Embryonic facial prominence (tissue), 1 donor: ENCODE data around the gene TGFBR3L.

Experiments used
- DNase-seq: peaks from one replicate; pipeline ENCODE4 v3.0.0-alpha.2; 2016; ENCODE audit errors: extremely low spot score

Gene TGFBR3L

DNA sequence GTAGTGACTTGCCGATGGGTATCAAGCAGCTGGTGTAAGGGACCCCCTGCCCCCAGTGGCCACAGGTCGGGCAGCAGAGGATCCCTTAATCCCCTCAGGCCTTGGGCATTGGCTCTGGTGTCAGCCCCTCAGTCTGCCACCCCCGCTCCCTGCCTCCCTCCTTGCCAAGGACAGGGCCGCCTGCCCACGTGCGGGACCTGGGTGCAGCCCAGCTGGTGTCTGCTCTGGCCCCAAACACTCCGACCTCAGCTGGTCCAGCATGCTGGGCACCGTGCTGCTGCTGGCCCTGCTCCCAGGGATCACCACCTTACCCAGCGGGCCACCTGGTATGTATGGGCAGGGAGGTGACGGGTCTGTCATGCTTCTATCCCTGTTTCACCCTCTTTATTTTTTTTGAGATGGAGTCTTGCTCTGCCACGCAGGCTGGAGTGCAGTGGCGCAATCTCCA lies at the start of gene TGFBR3L:
TSS of gene TGFBR3L (plus strand) at position 233 of the 448 bp plus-strand sequence.
- no peak for DNase-seq

GRCh38 chr19:7865262-7865911 lies 49.2 kb upstream of the TGFBR3L start:
- DNase-seq, result no peak

GRCh38 chr19:7866399-7867091 lies 48.1 kb upstream of the TGFBR3L start:
- DNase-seq, result no peak

GRCh38 chr19:7867092-7867844 lies 47.4 kb upstream of the TGFBR3L start:
- DNase-seq, result no peak

- DNase-seq, result no peak
Measured at GRCh38 chr19:7868326-7868670, 46.3 kb upstream of the TGFBR3L start.

DNA sequence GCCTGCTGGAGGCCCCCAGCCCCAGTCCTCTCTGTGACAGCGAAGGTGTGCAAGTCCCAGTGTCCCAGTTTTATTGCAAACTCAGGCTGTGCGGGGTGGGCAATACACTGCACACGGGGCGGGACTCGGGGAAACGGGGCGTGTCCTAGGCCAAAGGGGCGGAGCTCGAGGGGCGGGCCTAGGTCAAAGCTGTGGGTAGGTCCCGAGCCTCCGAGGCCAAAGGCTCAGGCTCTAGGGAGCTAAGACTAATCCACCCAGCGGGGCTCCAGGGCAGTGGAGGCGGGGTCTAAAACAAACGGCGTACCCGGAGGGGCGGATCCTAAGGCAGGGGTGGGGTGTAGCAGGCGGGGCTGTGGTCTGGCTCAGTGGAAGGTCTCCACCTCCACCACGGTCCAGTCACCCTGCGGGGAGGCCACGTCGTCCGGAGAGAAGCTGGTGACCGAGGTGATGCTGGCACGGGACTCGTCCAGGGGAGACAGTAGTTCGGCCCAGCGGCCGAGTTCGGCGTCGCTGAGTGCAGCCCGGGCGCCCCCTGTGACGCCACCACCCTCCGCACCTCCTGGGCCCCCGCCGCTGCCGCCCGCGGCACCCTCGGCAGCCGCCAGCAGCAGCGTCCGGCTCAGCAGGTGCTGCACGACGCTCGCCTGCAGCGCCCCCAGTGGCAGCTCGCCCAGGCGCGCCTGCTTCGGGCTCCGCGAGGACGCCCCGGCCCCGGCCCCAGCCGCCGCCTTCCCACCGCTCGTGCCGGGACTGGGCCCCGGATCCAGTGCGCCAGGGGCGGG lies 45.8 kb upstream of the TGFBR3L start:
- no peak for DNase-seq

DNA sequence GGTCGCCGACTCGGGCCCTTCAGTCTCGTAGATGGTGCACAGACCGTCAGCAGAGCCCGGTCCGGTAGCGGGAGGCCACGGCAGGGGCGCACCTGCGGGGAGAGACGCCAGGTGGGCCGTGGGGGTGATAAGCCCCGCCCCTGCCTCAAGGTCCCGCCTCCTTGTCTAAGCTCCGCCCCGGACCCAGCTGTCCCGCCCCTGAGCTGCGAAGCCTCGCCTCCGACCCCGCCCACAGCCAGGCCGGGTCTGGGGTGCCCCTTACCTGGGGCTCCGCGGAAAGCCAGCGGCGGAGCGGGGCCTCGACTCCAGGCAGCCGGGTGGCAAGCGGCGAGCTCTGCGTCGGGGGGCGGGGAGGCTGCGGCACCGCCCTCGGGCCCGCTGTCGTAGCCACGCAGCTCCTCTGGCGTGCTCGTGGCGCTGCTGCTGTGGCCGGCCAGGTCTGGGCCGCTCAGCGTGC lies 45.1 kb upstream of the TGFBR3L start:
- DNase-seq, result no peak

DNA sequence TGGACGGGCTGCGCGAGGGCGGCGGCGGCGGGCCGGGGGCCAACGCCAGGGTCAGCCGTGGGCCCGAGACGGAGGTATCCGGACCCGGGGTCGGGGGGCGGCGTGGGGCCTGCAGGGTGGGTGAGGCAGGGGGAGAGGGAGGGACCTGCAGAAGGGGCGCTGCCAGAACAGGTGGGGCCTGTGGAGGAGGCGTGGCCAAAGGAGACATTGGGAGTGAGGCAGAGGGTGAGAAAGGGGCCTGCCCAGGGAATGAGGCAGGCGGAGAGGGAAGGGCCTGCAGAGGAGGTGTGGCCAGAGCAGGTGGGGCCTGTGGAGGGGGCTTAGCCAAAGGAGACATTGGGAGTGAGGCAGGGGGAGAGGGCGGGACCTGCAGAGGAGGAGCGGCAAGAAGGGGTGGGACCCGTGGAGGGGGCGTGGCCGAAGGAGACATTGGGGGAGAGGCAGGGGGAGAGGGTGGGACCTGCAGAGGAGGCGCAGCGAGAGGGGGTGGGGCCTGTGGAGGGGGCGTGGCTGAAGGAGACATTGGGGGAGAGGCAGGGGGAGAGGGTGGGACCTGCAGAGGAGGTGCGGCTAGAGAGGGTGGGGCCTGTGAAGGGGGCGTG lies 44.6 kb upstream of the TGFBR3L start:
- no peak for DNase-seq

- DNase-seq, result no peak
Measured at GRCh38 chr19:7870571-7871436, 43.8 kb upstream of the TGFBR3L start.

GRCh38 chr19:7871437-7872305 lies 43.0 kb upstream of the TGFBR3L start:
- peak; percentile 60 for DNase-seq

GRCh38 chr19:7872306-7873204 lies 42.1 kb upstream of the TGFBR3L start:
- no peak for DNase-seq

GRCh38 chr19:7873304-7874075 lies 41.1 kb upstream of the TGFBR3L start:
- DNase-seq, result no peak

DNA sequence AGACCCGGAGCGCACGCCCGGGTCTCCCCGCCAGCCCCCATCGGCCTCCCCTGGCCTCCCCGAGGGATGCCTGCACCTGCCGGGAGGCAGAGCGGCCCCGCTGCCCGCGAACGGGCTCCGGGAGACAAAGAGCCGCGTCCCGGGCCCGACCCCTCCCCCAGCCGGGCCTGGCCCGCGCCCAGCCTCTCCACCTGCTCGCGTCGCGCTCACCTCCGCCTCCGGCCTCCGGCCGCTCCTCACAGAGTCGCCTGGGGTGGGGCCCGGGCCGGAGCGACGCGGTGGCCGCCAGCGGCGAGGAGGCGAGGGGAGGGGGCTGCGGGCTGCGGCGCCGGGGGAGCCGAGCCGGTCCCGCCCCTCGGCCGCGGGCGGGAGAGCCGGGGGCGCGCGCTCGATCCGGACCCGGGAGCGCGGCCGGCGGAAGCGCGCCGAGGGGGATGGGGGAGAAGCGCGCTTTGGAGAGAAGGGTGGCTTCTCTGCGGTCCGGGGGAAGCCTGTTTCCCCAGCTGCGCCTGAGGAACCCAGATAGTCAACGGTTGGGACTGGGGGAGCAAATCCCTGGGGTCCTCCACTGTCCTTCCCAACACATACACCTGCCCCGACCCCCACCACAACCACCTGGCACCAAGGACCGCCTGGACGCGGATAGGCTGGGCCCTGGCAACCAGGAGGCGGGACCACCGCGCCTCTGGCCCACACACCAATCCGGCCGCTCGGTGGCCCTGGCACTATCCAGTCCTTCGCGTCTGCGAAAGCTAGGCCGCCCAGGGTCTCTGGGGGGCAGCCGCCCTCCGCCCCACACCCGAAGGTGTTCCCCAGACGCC lies 40.3 kb upstream of the TGFBR3L start, which contains the start of gene PRR36:
TSS of gene PRR36 (minus strand) at position 315 of the 821 bp plus-strand sequence. CDS start 701 bp downstream, outside the sequence.
- no peak for DNase-seq

DNA sequence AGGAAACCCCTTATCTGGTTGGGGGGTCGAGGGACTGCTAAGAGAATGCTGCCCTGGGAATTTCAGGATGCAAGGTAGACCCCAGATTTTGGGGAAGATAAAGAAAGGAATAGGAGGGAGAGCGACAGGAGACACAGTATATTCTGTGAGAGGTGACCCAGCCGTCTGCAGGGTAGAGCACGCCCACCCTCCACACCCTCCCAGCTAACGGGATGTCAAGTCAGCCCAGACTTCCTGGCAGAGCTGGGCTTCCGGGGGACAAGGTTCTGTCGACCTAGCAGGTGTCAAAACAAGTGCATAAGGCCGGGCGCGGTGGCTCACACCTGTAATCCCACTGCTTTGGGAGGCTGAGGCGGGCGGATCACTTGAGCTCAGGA lies 39.7 kb upstream of the TGFBR3L start:
- DNase-seq, result no peak

DNA sequence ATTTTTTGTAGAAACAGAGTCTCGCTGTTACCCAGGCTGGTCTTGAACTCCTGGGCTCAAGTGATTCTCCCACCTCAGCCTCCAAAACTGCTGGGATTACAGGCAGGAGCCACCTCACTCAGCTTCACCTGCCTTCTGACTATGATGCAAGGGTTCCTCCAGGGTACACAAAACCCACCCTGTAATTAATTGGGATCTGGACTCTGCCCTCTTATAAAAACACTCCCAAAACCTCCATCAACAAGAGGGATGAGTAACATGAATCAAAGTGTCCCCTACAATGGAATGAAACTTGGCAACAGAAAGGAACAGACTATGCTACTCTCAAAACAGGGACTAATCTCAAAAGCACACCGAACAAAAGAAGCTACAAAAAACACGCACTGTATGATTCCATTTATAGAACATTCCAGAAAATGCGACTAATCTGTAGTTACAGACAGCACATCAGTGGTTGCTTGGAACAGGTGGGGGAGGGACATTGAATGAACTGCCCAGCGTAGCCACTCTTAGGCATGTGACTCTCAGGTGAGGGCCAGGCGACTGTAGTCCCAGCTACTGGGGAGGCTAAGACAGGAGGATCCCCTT lies 37.3 kb upstream of the TGFBR3L start:
- no peak for DNase-seq

DNA sequence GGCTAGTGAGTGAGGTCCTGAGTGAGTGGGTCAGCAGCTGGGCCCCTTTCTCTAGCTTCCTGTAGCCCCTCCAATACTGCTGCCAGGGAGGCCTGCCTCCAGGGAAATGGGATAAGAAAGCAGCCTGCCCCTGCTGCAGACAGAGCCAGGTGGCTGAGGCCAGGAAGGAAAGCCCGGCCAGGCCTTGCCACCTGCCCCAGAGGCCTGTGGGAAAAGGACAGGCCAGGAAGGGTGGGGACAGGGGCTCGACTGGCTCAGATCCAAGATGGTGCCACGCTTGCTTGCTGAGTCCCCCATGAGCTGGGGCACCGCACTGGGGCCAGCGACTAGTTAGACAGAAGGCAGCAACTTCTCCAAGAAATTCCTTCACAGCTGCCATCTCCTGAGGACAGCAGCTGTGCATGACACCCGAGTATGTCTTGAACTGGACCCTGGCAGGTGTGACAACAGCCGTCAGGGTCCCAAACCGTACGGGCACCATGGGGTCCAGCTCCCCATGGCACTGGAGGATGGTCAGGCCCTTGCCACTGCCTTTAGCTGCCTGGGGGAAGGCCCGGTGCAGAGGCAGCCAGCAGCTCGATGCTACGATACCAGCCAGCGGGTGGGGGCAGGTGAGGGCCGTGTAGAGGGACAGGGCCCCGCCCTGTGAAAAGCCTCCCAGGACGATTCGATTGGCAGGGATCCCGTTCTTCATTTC lies 35.4 kb upstream of the TGFBR3L start:
- no peak for DNase-seq
